Endothelial cell of umbilical vein (primary cell): Measurements from ENCODE around the gene AP4M1. TPM values are rescaled to one million over a fixed set of nuclear protein-coding genes. Genes with fewer than 3 reads are reported as not detected.

Experiments
- BruUV-seq: library from RNA; stranded (reverse); fragments of 400-500 nt; replicated peaks from 2 replicates; lab custom pipeline; 2021; lab: Mats Ljungman, UMichigan
- CTCF ChIA-PET: fragments of 300-600, 350-600 bp; sonication (Branson Sonifier 250); formaldehyde crosslinking; loops from one replicate; lab custom pipeline; 2021; ENCODE audit warnings: antibody characterized with exemption, inconsistent platforms; lab: Charles Lee
- POLR2A ChIA-PET: fragments of 300-600, 350-600 bp; sonication (Branson Sonifier 250); formaldehyde crosslinking; loops from one replicate; lab custom pipeline; 2021; ENCODE audit warnings: antibody characterized with exemption, inconsistent platforms; lab: Charles Lee
- DNase-seq: peaks from one replicate; pipeline ENCODE4 v3.0.0-alpha.2; 2011; ENCODE audit warnings: low read depth, low spot score
- FAIRE-seq: peaks from 2 replicates; lab custom pipeline; 2011; peaks lifted over from hg19 to GRCh38; lab: Jason Lieb, UNC
- H2AFZ ChIP-seq: 2 replicates; pipeline ENCODE4 v1.6.0; 2012; ENCODE audit warnings: low read depth, low read length, control low read depth, inconsistent platforms
- H3K27ac ChIP-seq: 2 replicates; pipeline ENCODE4 v1.5.1; 2011; ENCODE audit warnings: low read depth, mild to moderate bottlenecking, control low read depth, low read length, moderate library complexity; ENCODE audit not compliant: insufficient read depth
- H3K27me3 ChIP-seq, 2 experiments: 2 replicates each; pipeline versions ENCODE4 v1.6.0 to v1.6.1; 2011; ENCODE audit warnings: low read length in 2 of 2, mixed read lengths in 1 of 2; ENCODE audit not compliant: control insufficient read depth in 2 of 2, insufficient read depth in 2 of 2
- H3K36me3 ChIP-seq, 2 experiments: 2 replicates in 1 of 2; 3 replicates in 1 of 2; pipeline ENCODE4 v1.5.1; 2011; ENCODE audit warnings: low read length in 2 of 2, mild to moderate bottlenecking in 1 of 2, moderate library complexity in 1 of 2; ENCODE audit not compliant: control insufficient read depth in 2 of 2, insufficient read depth in 2 of 2; ENCODE audit errors: extremely low read depth in 1 of 2
- H3K4me1 ChIP-seq: 3 replicates; pipeline ENCODE4 v1.5.1; 2011; ENCODE audit warnings: mild to moderate bottlenecking, low read length; ENCODE audit not compliant: control insufficient read depth, insufficient read depth; ENCODE audit errors: extremely low read depth
- H3K4me2 ChIP-seq: 2 replicates; pipeline ENCODE4 v1.6.1; 2011; ENCODE audit warnings: low read length, control low read depth, mixed read lengths; ENCODE audit not compliant: insufficient read depth
- H3K4me3 ChIP-seq, 3 experiments: fragments of 200-600 bp in 1 of 3; sonication (generic), shearing (Covaris generic) in 1 of 3; replicated peaks in 1 of 3; 2 replicates each; pipeline ENCODE4 v1.5.1; 2011 to 2016; ENCODE audit warnings: control low read depth in 3 of 3, low read length in 3 of 3, mild to moderate bottlenecking in 2 of 3, inconsistent platforms in 1 of 3, low read depth in 1 of 3, moderate library complexity in 1 of 3; ENCODE audit not compliant: insufficient read depth in 1 of 3
- H3K79me2 ChIP-seq: 2 replicates; pipeline ENCODE4 v1.6.0; 2012; ENCODE audit warnings: low read length, inconsistent platforms; ENCODE audit not compliant: control insufficient read depth, insufficient read depth
- H3K9ac ChIP-seq: replicated peaks from 2 replicates; pipeline ENCODE3; 2011; ENCODE audit warnings: low read length, control low read depth; ENCODE audit not compliant: insufficient read depth; ENCODE audit errors: extremely low read depth
- H3K9me1 ChIP-seq: replicated peaks from 3 replicates; pipeline ENCODE4 v1.6.0; 2011; ENCODE audit warnings: mild to moderate bottlenecking, low read length; ENCODE audit not compliant: control insufficient read depth, insufficient read depth; ENCODE audit errors: extremely low read depth
- H3K9me3 ChIP-seq: replicated peaks from 2 replicates; pipeline ENCODE4 v1.5.1; 2012; ENCODE audit warnings: low read length, inconsistent platforms; ENCODE audit not compliant: control insufficient read depth, insufficient read depth
- H4K20me1 ChIP-seq: replicated peaks from 2 replicates; pipeline ENCODE3; 2011; ENCODE audit warnings: mild to moderate bottlenecking, low read length; ENCODE audit not compliant: control insufficient read depth, insufficient read depth; ENCODE audit errors: extremely low read depth
- CTCF ChIP-seq, 2 donors: IDR thresholded peaks; 1 replicate in 1 of 2; 2 replicates in 1 of 2; pipeline ENCODE4 v1.5.1; 2011; ENCODE audit warnings: low read length in 2 of 2, mild to moderate bottlenecking in 2 of 2, moderate library complexity in 2 of 2, control low read depth in 1 of 2, inconsistent platforms in 1 of 2, low read depth in 1 of 2; ENCODE audit not compliant: insufficient read depth in 1 of 2; ENCODE audit errors: extremely low read depth in 1 of 2
- EZH2 ChIP-seq: IDR thresholded peaks from 2 replicates; pipeline ENCODE4 v1.6.1; 2012; ENCODE audit warnings: borderline replicate concordance, low read depth, mild to moderate bottlenecking, moderate library complexity, low read length, inconsistent platforms; ENCODE audit not compliant: severe bottlenecking
- FOS ChIP-seq: IDR thresholded peaks from 2 replicates; pipeline ENCODE4 v1.6.1; 2011; ENCODE audit warnings: mild to moderate bottlenecking, low read length, moderate library complexity, borderline replicate concordance; ENCODE audit not compliant: insufficient read depth
- GATA2 ChIP-seq: IDR thresholded peaks from 2 replicates; pipeline ENCODE4 v1.7.0; 2011; ENCODE audit warnings: low read depth, mild to moderate bottlenecking, moderate library complexity, mixed read lengths, low read length; ENCODE audit not compliant: insufficient read length, insufficient read depth
- JUN ChIP-seq: IDR thresholded peaks from 2 replicates; pipeline ENCODE4 v1.6.1; 2011; ENCODE audit warnings: borderline replicate concordance, low read depth; ENCODE audit not compliant: insufficient read length, insufficient read depth
- MYC ChIP-seq: IDR thresholded peaks from one replicate; pipeline ENCODE4 v1.6.1; 2011; ENCODE audit warnings: mild to moderate bottlenecking, low read depth, low read length
- POLR2A ChIP-seq: IDR thresholded peaks from 2 replicates; pipeline ENCODE4 v1.6.1; 2012; ENCODE audit warnings: low read depth, mild to moderate bottlenecking, control low read depth, low read length
- POLR2AphosphoS5 ChIP-seq: IDR thresholded peaks from 2 replicates; pipeline ENCODE4 v1.6.1; 2012; ENCODE audit warnings: low read depth, mild to moderate bottlenecking, control low read depth, low read length, moderate library complexity; ENCODE audit not compliant: insufficient read depth
- dilution Hi-C: fragments of 300-500 bp; cut with MboI; formaldehyde crosslinking; loops from one replicate; pipeline ENCODE4 v1.15.0; 2019; ENCODE audit warnings: low sequenced_read_pairs; ENCODE audit not compliant: extremely low pct_ligation_motif_present
- intact Hi-C: fragments of 100-400 bp; cut with micrococcal nuclease; formaldehyde crosslinking; loops from one replicate; pipeline ENCODE4 v1.10.0; 2022
- polyA plus RNA-seq, 4 experiments: library from polyadenylated mRNA; depleted of rRNA in 3 of 4; stranded (reverse) in 3 of 4; unstranded in 1 of 4; fragments of >200 nt; gene quantifications; 2 replicates each; pipeline versions ENCODE4 v1.2.1 to v1.2.3, GENCODE V29; 2011 to 2012; ENCODE audit warnings: missing spikeins in 1 of 4
- total RNA-seq: library from RNA; stranded (reverse); gene quantifications from 2 replicates; pipeline ENCODE4 v1.2.3, GENCODE V29; 2021
- TF ChIP-seq, protein P1 (sequence below): IDR thresholded peaks from 2 replicates; pipeline ENCODE4 v1.6.1; 2011; ENCODE audit not compliant: insufficient read depth, insufficient read length

The AP4M1 gene
- total and polyA plus RNA-seq, 2 donors (not counting 3 experiments of a cell fraction or from before 2014, with no cell fraction given): 20.5 to 27.4 TPM

DNA sequence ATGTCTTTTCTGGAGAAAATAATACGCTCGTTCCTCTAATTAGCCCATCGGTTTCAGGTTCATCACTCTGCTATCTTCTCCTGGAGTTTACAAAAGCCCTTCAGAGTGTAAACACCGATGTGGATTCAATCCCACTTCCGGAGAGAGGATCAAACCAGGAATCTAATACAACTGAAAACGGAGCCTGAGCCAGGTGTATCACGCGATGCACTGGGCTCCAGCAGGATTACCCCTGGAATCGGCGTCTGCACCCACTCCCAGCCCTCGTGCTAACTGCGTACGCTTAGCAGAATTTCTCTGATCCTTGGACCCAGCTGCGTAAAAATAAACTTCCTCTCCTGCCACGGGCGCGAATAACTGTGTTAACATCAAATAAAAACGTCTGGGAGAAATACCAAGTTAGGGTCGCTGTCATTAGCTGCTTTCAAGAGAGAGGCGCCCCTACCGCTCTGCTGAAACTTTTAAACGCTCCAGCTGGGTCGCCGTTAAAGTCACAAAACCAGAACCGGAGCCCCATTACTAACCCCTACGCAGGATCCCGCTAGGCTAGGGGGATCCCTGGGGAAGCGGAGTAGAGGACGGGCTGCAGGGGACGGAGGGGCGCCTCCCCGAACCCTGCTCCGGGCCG lies 20.4 kb upstream of the AP4M1 start:
- no peak overlapping the region for H2AFZ ChIP-seq
- DNase-seq (peak; percentile 31), FAIRE-seq (peak; percentile 26)
- TSS peak; percentile 40 for BruUV-seq
- H3K36me3 ChIP-seq: peaks cover 3 to 15% of the 10 kb centered on the region in 2 experiments
- peaks cover 13% of the 10 kb centered on the region for H3K4me1 ChIP-seq
- CTCF ChIA-PET: interaction anchor here (0.6 kb wide), 1 partner anchor 9 kb away, joined by 3 read pairs; no protein-coding TSS in a partner anchor
- peak overlapping the region; percentile 92 for H3K9ac ChIP-seq
- H3K9me1 ChIP-seq: no peaks in the 10 kb centered on the region
- TF ChIP-seq FOS (no peak), JUN (no peak), EZH2 (no peak), GATA2 (no peak), MYC (no peak), POLR2A (no peak), POLR2AphosphoS5 (no peak), CTCF (IDR thresholded peaks at IDR 0.05; ENCODE audit: extremely low read depth in 1 of 2, insufficient read depth in 1 of 2, low read depth in 1 of 2, low read length in 2 of 2) (no peak)
- TF ChIP-seq, protein P1, sequence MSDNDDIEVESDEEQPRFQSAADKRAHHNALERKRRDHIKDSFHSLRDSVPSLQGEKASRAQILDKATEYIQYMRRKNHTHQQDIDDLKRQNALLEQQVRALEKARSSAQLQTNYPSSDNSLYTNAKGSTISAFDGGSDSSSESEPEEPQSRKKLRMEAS: no peak
- peak overlapping the region; percentile 70 for H3K4me2 ChIP-seq
- no peaks in the 10 kb centered on the region for H4K20me1 ChIP-seq
- dilution Hi-C loops (no loop called here), intact Hi-C loops (loop anchor here (1.0 to 10.0 kb wide), 5 partner anchors 20 to 166 kb away; partner anchors contain the start of genes AP4M1, MCM7, TRIM4 and ZKSCAN1)
- H3K79me2 ChIP-seq: peaks cover 42% of the 10 kb centered on the region
- POLR2A ChIA-PET: interaction anchor here (0.7 to 1.5 kb wide), 2 partner anchors 11 to 21 kb away, joined by 3 to 8 read pairs; partner anchors contain the start of gene AP4M1
- no peaks in the 10 kb centered on the region for H3K27me3 ChIP-seq
- H3K9me3 ChIP-seq: no peaks in the 10 kb centered on the region
- peak overlapping the region; percentile 85 to 92 (median 89) for H3K4me3 ChIP-seq
- H3K27ac ChIP-seq: peak overlapping the region; percentile 78
